Hepatocyte (in vitro differentiated cells): ENCODE data around the gene OAS1.

Source experiments
- EZH2 ChIP-seq: fragments of 200-600 bp; sonication (generic); IDR thresholded peaks from 2 replicates; pipeline ENCODE4 v1.6.1; 2016; ENCODE audit warnings: antibody characterized with exemption, mild to moderate bottlenecking, borderline replicate concordance
- EZH2phosphoT487 ChIP-seq: fragments of 200-600 bp; sonication (generic); IDR thresholded peaks from one replicate; pipeline ENCODE4 v1.6.1; 2018; ENCODE audit warnings: antibody characterized with exemption, mild to moderate bottlenecking, low read depth, moderate library complexity; ENCODE audit not compliant: unreplicated experiment, severe bottlenecking
- TF ChIP-seq, protein P1 (sequence below): fragments of 200-600 bp; sonication (generic); IDR thresholded peaks from 2 replicates; pipeline ENCODE4 v1.5.1; 2016; ENCODE audit warnings: antibody characterized with exemption, mild to moderate bottlenecking; ENCODE audit not compliant: poor library complexity

DNA sequence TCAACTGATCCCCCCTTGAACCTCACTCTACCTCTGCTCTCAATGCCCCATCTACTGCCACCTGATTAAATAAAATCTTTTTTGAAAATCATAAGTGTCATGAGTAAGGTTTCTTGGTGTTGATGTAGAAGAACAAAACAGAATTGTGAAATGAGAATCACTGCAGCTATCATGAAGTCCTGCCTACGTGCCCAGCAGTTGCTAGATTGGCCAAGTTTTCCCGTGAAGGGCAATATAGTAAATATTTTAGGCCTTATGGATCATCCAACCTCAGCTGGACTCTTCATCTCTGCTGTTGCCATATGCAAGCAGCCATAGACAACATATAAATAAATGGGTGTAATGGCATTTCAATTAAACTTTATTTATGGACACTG lies 26.4 kb downstream of the OAS1 start:
- TF ChIP-seq EZH2 (no peak), EZH2phosphoT487 (no peak)
- TF ChIP-seq, protein P1, sequence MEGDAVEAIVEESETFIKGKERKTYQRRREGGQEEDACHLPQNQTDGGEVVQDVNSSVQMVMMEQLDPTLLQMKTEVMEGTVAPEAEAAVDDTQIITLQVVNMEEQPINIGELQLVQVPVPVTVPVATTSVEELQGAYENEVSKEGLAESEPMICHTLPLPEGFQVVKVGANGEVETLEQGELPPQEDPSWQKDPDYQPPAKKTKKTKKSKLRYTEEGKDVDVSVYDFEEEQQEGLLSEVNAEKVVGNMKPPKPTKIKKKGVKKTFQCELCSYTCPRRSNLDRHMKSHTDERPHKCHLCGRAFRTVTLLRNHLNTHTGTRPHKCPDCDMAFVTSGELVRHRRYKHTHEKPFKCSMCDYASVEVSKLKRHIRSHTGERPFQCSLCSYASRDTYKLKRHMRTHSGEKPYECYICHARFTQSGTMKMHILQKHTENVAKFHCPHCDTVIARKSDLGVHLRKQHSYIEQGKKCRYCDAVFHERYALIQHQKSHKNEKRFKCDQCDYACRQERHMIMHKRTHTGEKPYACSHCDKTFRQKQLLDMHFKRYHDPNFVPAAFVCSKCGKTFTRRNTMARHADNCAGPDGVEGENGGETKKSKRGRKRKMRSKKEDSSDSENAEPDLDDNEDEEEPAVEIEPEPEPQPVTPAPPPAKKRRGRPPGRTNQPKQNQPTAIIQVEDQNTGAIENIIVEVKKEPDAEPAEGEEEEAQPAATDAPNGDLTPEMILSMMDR: no peak
